Ectodermal cell (in vitro differentiated cells): ENCODE data around the gene COP1.

Source experiments
- H3K27ac ChIP-seq: 2 replicates; pipeline ENCODE4 v1.7.0; 2013; ENCODE audit warnings: mild to moderate bottlenecking, low read depth, low read length; ENCODE audit not compliant: insufficient read depth, poor library complexity, severe bottlenecking
- H3K27me3 ChIP-seq: 2 replicates; pipeline ENCODE4 v1.7.0; 2013; ENCODE audit warnings: mild to moderate bottlenecking, low read length; ENCODE audit not compliant: insufficient read depth, control insufficient read depth, poor library complexity, severe bottlenecking
- H3K36me3 ChIP-seq: one replicate; pipeline ENCODE4 v1.7.0; 2013; ENCODE audit warnings: low read length; ENCODE audit not compliant: control insufficient read depth, insufficient read depth
- H3K4me1 ChIP-seq: one replicate; pipeline ENCODE4 v1.7.0; 2013; ENCODE audit warnings: low read length; ENCODE audit not compliant: control insufficient read depth, insufficient read depth
- H3K4me3 ChIP-seq: 2 replicates; pipeline ENCODE4 v1.7.0; 2013; ENCODE audit warnings: low read depth, low read length, control low read depth; ENCODE audit not compliant: insufficient read depth
- H3K9me3 ChIP-seq: 2 replicates; pipeline ENCODE4 v1.7.0; 2013; ENCODE audit warnings: mild to moderate bottlenecking, low read length, moderate library complexity; ENCODE audit not compliant: control insufficient read depth
- WGBS, 2 experiments: methylation state at CpG; one replicate each; pipeline ENCODE4 v1.1.7; 2013; ENCODE audit warnings: missing lambda C conversion rate in 2 of 2; 5-methylcytosine and 5-hydroxymethylcytosine counted together

Gene COP1

DNA sequence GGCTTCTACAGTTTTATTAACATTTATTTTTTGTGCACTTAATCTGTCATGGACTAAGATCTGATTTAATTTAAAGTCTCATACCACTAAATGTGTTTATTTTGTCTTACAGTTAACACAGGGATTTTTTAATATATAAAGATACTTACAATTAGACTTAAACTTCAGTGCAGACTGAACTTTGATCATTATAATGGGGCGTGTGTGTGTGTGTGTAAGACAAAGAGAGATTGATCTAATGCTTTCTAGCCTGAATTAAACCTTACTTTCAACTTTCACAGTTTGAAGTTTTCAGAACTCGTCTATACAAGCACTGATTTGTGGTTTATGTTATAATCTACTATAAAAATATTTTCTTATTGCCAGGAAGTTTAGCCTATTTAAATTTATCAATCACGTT, 150.8 kb downstream of the COP1 start:
- peaks cover 3% of the 10 kb centered on the region for H3K4me1 ChIP-seq
- H3K4me3 ChIP-seq, result no peak overlapping the region
- no peaks in the 10 kb centered on the region for H3K9me3 ChIP-seq
- no peaks in the 10 kb centered on the region for H3K27me3 ChIP-seq
- 71 to 100% methylated on average over 1 to 2 of the region's 3 CpGs for WGBS, 2 experiments
- no peak overlapping the region for H3K27ac ChIP-seq
- H3K36me3 ChIP-seq, result no peaks in the 10 kb centered on the region

DNA sequence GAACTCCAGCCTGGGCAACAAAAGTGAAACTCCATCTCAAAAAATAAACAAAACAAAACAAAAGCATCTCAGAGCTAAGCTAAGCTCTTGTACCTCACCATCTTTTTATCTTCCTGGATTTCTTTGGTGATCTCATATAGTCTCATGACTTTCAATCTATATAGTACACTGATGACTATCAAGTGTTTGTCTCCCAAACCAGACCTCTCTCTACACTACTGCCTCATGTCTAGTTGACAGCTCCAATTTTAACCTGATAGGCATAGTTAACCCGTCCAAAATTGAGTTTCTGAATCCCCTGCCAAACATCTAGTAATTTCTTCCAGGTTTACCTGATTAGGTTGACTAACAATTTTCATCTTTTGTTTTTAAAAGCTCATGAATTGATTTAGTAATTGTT, 151.7 kb downstream of the COP1 start:
- Histone ChIP-seq H3K36me3 (no peaks in the 10 kb centered on the region), H3K27me3 (no peaks in the 10 kb centered on the region), H3K4me1 (peaks cover 3% of the 10 kb centered on the region), H3K27ac (no peak overlapping the region), H3K9me3 (no peaks in the 10 kb centered on the region), H3K4me3 (no peak overlapping the region)
- WGBS, 2 experiments, result 91 to 92% methylated on average over 1 of the region's 1 CpG

DNA sequence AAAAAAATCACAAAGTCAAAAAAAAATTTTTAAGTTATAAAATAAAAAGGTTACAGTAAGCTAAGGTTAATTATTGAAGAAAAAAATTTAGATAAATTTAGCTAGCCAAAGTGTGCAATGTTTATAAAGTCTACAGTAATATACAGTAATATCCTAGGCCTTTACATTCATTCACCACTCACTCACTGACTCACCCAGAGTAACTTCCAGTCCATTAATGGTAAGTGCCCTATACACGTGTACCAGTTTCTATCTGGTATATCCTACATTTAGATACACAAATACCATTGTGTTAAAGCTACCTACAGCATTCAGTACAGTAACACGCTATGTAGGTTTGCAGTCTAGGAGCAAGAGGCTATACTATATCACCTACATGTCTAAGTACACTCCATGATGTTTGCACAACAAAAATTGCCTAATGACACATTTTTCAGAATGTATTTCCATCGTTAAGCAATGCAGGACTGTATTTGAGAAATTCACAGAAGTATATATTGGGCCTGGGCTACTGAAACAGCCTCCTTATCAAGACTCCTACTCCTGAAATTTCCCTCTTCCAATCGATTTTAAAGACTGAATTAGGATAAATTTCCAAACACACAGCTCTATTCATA, 155.1 kb downstream of the COP1 start:
- H3K36me3 ChIP-seq, result no peaks in the 10 kb centered on the region

DNA sequence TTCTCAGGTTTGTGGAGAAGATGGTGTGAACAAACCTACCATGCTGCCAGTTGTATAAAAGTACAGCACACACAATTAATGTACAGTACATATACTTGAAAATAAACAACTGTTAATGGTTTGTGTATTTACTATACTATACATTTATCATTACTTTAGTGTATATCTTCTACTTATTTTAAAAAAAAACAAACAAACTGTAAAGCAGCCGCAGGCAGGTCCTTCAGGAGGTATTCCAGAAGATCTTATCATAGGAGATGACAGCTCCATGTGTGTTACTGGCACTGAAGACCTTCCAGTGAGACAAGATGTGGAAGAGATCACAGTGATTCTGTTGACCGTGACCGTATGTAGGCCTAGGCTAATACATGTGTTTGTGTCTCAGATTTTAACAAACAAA, 155.7 kb downstream of the COP1 start:
- Histone ChIP-seq H3K36me3 (no peaks in the 10 kb centered on the region), H3K9me3 (no peaks in the 10 kb centered on the region), H3K4me1 (no peaks in the 10 kb centered on the region), H3K4me3 (no peak overlapping the region), H3K27ac (no peak overlapping the region), H3K27me3 (no peaks in the 10 kb centered on the region)
- WGBS, 2 experiments, result 95 to 96% methylated on average over 3 of the region's 3 CpGs

More for the DNA sequence above, 155.1 kb downstream of the COP1 start:
- Histone ChIP-seq H3K27me3 (no peaks in the 10 kb centered on the region), H3K4me3 (no peak overlapping the region), H3K27ac (no peak overlapping the region), H3K9me3 (no peaks in the 10 kb centered on the region), H3K4me1 (no peaks in the 10 kb centered on the region)
- WGBS, 2 experiments, result 93 to 95% methylated on average over 4 of the region's 4 CpGs

DNA sequence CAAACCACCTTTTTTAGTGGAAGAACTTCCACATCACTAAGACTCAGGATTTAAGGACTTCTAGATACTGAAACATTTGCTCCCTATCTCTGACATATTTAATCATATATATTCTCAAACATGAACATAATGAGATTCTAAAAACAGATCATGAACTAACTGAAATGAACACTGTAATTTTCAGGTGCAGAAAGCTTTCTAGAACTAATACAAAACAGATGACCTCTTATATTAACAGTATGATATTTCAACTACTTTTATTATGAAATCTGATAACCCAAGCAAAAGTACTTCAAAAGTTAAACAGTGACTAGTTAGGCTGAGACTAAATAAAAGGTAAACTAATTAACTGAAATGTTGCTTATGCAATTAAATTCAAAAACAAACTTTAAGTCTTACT, 157.5 kb downstream of the COP1 start:
- Histone ChIP-seq H3K36me3 (no peaks in the 10 kb centered on the region), H3K9me3 (no peaks in the 10 kb centered on the region), H3K27me3 (no peaks in the 10 kb centered on the region), H3K4me3 (no peak overlapping the region), H3K4me1 (no peaks in the 10 kb centered on the region), H3K27ac (no peak overlapping the region)

DNA sequence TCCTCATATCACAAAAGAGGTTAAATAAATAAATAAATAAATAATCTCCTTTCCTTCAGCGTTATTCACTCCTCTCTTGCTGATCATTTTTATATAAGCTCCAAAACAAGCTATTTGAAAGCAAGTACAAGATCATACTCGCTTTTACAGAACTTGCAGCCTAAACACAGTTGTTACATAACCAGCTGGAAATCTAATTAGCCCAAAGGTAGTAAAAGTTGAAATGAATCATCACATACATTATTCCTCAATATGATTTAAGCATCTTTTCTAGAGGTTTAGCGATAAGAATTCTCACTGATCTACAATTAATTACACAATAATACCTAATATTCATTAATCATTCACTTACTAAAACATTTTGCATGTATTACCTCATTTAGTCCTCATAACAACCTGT, 160.2 kb downstream of the COP1 start:
- Histone ChIP-seq H3K4me3 (no peak overlapping the region), H3K9me3 (no peaks in the 10 kb centered on the region), H3K27ac (no peak overlapping the region), H3K36me3 (no peaks in the 10 kb centered on the region), H3K27me3 (no peaks in the 10 kb centered on the region), H3K4me1 (no peaks in the 10 kb centered on the region)
- 98 to 100% methylated on average over 3 of the region's 3 CpGs for WGBS, 2 experiments

DNA sequence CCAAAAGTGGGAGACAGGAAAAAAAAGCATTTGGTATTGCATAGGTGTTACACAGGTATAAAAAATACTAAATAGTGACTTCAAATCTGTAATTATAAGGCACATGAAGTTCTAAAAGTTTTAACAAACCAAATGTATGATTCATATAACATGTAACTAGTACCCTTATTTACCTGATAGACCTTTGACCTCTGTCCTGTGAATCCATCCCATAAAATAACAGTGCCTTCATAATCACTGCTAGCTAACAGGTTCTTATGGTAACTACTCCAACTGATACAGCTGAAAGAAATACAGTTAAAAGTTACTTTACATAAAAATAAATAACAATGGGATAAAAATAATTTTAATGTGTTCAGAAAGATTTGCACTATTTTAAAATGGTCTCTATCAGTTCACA, 163.5 kb downstream of the COP1 start:
- H3K9me3 ChIP-seq, result no peaks in the 10 kb centered on the region
- H3K4me3 ChIP-seq, result no peak overlapping the region
- no peaks in the 10 kb centered on the region for H3K27me3 ChIP-seq

DNA sequence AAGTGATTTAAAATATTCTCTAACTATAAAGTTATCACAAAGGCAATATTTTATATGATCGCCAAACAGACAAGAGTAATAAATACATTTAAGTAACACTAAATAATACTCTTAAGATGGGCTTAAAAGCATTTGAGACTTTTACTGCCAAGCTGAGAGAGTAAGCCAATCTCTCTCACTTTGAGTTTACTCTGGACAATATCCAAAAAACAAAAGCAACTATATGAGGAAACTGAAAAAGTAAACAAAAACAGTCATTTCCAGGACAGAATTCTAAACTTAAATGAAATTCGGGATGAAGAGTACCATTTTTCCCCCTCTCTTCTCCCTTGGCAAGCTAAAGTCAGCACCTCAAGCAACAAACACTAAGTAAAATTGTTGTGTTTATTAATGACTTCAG, 173.2 kb downstream of the COP1 start:
- H3K27me3 ChIP-seq, result no peaks in the 10 kb centered on the region
- H3K36me3 ChIP-seq, result peaks cover 8% of the 10 kb centered on the region
- H3K4me1 ChIP-seq, result no peaks in the 10 kb centered on the region
- no peak overlapping the region for H3K27ac ChIP-seq
- no peak overlapping the region for H3K4me3 ChIP-seq
- no peaks in the 10 kb centered on the region for H3K9me3 ChIP-seq
- 86 to 100% methylated on average over 1 of the region's 2 CpGs for WGBS, 2 experiments

More for the DNA sequence above, 163.5 kb downstream of the COP1 start:
- Histone ChIP-seq H3K4me1 (no peaks in the 10 kb centered on the region), H3K27ac (no peak overlapping the region), H3K36me3 (peaks cover 4% of the 10 kb centered on the region)

DNA sequence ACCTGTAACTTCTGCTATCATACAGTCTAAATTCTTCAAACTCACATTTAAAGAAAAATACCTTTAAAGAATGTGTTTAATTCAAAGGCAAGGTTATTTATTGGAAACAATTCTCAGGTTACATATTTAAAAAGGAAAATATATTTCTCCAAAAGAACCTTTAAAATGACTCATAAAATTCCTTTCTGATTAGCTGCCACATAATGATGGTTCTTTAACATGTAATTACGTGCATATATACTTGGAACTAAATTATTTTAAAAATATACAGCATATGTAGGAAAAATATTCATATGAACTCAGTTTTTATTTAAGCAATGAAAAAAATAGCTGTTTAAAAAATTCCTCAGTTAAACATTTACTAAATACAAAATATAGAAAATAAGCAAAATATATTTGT, 173.6 kb downstream of the COP1 start:
- Histone ChIP-seq H3K27ac (no peak overlapping the region), H3K4me3 (no peak overlapping the region), H3K36me3 (peaks cover 4% of the 10 kb centered on the region), H3K27me3 (no peaks in the 10 kb centered on the region), H3K9me3 (no peaks in the 10 kb centered on the region), H3K4me1 (no peaks in the 10 kb centered on the region)
- WGBS, 2 experiments, result no CpG with 5 or more reads among the region's 1 CpG

DNA sequence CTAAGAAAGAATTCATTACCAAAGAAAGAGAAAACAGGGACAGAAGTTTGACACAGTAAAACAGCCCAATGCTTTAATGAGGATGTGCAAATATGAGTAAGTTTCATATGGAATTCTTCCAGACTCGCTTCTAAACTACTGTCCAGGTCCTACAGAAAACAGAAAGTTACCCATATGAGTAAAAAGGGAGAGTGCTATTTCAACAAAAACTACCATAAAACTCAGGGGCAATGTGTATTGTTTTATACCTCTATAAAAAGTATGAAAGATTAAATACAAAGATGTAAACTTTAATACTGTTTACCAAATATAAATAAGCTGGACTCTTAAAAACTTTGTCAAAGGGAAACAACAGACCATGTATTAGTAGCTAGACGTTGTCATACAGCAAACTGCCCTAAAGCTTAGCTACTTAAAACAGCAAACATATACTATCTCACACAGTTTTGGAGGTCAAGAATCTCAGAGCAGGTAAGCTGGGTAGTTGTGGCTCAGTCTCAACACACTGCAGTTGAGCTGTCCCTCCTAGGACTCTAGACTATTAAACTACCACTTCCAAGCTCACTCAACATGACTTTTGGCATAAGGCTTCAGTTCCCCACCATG, 174.9 kb downstream of the COP1 start:
- Histone ChIP-seq H3K9me3 (no peaks in the 10 kb centered on the region), H3K4me3 (no peak overlapping the region), H3K27me3 (no peaks in the 10 kb centered on the region), H3K27ac (no peak overlapping the region), H3K36me3 (no peaks in the 10 kb centered on the region), H3K4me1 (no peaks in the 10 kb centered on the region)
- 87 to 91% methylated on average over 2 of the region's 2 CpGs for WGBS, 2 experiments

DNA sequence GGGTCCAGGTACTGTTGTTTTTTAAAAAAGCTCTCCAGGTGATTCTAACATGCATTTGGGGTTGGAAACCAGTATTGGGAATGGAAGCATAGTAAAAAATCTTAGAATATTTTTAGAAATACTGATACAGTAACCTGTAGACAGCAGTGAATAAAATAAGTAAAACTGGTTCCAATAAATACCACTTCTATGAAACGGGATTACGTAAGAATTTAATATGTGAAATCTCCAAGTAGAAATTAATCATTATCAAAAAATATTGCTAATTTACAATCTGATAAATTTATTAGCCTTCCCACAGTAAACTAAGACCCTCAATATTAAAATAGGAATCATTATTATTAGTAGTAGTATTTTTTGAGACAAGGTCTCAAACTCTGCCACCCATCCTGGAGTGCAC, 177.5 kb downstream of the COP1 start:
- WGBS, 2 experiments, result no CpG with 5 or more reads among the region's 2 CpGs
- Histone ChIP-seq H3K36me3 (no peaks in the 10 kb centered on the region), H3K27ac (no peak overlapping the region), H3K9me3 (no peaks in the 10 kb centered on the region), H3K4me3 (no peak overlapping the region), H3K4me1 (no peaks in the 10 kb centered on the region), H3K27me3 (no peaks in the 10 kb centered on the region)
